Measurements from ENCODE around the gene TEP1. TPM values are rescaled to one million over a fixed set of nuclear protein-coding genes. Genes with fewer than 3 reads are reported as not detected.

Gene TEP1
- total and polyA plus RNA-seq, 2 of the 13 experiments (the other 11 are each of a cell fraction or from before 2014, with no cell fraction given) = 11.0 to 12.8 TPM

- DNase-seq (ENCODE audit: low spot score) (peak; percentile 23), ATAC-seq (no peak), FAIRE-seq (no peak)
- H4K20me1 ChIP-seq (ENCODE audit: insufficient read depth, low read length) = peaks cover 37% of the 10 kb centered on the region
- peaks cover 73% of the 10 kb centered on the region for H3K4me1 ChIP-seq (ENCODE audit: insufficient read depth, low read length)
- ChIA-PET CTCF (ENCODE audit: low intra/inter-chr PET ratio, low total read pairs) (no interaction called here), POLR2A (interaction anchor here (2.0 to 9.8 kb wide), 4 partner anchors 11 to 282 kb away, joined by 5 to 139 read pairs (median 12); partner anchors contain the start of genes APEX1, OSGEP, PARP2 and PIP4P1)
- peak overlapping the region; percentile 71 for H3K4me2 ChIP-seq (ENCODE audit: low read depth, low read length)
- H3K79me2 ChIP-seq (ENCODE audit: insufficient read depth, low read length) = peaks cover 68% of the 10 kb centered on the region
- H3K27me3 ChIP-seq (ENCODE audit: control insufficient read depth in 1 of 2, insufficient read depth in 2 of 2, low read length in 2 of 2) = no peaks in the 10 kb centered on the region; a peak in 1 of 5 replicates
- intact Hi-C loops (cut with micrococcal nuclease; ENCODE audit: unreplicated experiment) = no loop called here
- WGBS (ENCODE audit: low lambda C conversion rate) = 3% methylated on average over 2 of the region's 2 CpGs
- H3K36me3 ChIP-seq (replicated peaks in 1 of 2; ENCODE audit: control insufficient read depth in 1 of 2, insufficient read depth in 2 of 2, low read length in 2 of 2) = peaks cover 3 to 24% of the 10 kb centered on the region in 2 experiments
- H3K27ac ChIP-seq (ENCODE audit: extremely low read length, insufficient read depth, low read length) = peak overlapping the region; percentile 7
- in situ Hi-C loops (cut with HindIII; ENCODE audit: extremely low pct_ligation_motif_present, low pct_unique_long_range_greater_than_20kb) = loop anchor here (25.0 kb wide), 2 partner anchors 131 to 656 kb away; partner anchors contain the start of genes APEX1, METTL17, OSGEP and PIP4P1
- BruUV-seq (replicated peaks) = no TSS peak
- peak overlapping the region; percentile 24 for H3K9ac ChIP-seq (ENCODE audit: insufficient read depth, low read depth, low read length)
- peak overlapping the region; percentile 13 to 57 (median 51) for H3K4me3 ChIP-seq (replicated peaks in 1 of 3; ENCODE audit: insufficient read depth in 1 of 3, low read depth in 2 of 3, low read length in 3 of 3)
- H3K9me3 ChIP-seq (ENCODE audit: low read length) = no peaks in the 10 kb centered on the region
- H2AFZ ChIP-seq (ENCODE audit: low read length) = no peak overlapping the region
- TF ChIP-seq ZNF652 (CRISPR knock-in tag; IDR thresholded peaks at IDR 0.05; ENCODE audit: borderline replicate concordance, low read depth) (0 out of 2 replicates have a peak, but pooled peaks have one; percentile 19), ONECUT2 (CRISPR knock-in tag; IDR thresholded peaks at IDR 0.05) (peak; percentile 53; the same call in 1 of the 2 replicates), MED1 (CRISPR knock-in tag; IDR thresholded peaks at IDR 0.05) (0 out of 2 replicates have a peak, but pooled peaks have one; percentile 15), THRA (CRISPR knock-in tag; IDR thresholded peaks at IDR 0.05; ENCODE audit: borderline replicate concordance) (peak; percentile 29; the same call in 1 of the 2 replicates), NR2F6 (IDR thresholded peaks at IDR 0.05) (peak; percentile 38; the same call in 1 of the 2 replicates), NR2F6 (CRISPR knock-in tag; IDR thresholded peaks at IDR 0.05) (0 out of 2 replicates have a peak, but pooled peaks have one; percentile 30), HNF4A (CRISPR knock-in tag; IDR thresholded peaks at IDR 0.05) (0 out of 2 replicates have a peak, but pooled peaks have one; percentile 10), MNT (IDR thresholded peaks at IDR 0.05) (peak; percentile 43; the same call in 1 of the 2 replicates), FOXA1 (IDR thresholded peaks at IDR 0.05) (no peak), FOXA1 (CRISPR knock-in tag; IDR thresholded peaks at IDR 0.05) (peak; percentile 51; the same call in 1 of the 2 replicates), PBX2 (CRISPR knock-in tag; IDR thresholded peaks at IDR 0.05) (no peak), RARA (CRISPR knock-in tag; IDR thresholded peaks at IDR 0.05) (peak; percentile 39; the same call in 1 of the 2 replicates), HDAC1 (CRISPR knock-in tag; IDR thresholded peaks at IDR 0.05) (0 out of 2 replicates have a peak, but pooled peaks have one; percentile 33), GATAD2A (CRISPR knock-in tag; IDR thresholded peaks at IDR 0.05) (peak; percentile 26; the same call in 1 of the 2 replicates), ARID5B (CRISPR knock-in tag; IDR thresholded peaks at IDR 0.05) (peak; percentile 50; the same call in 1 of the 2 replicates), SOX13 (IDR thresholded peaks at IDR 0.05) (no peak), SOX13 (CRISPR knock-in tag; conservative IDR thresholded peaks at IDR 0.05 in 1 of 2, IDR thresholded peaks at IDR 0.05 in 1 of 2) (0 out of 4 replicates have a peak, but pooled peaks of 1 of the 2 experiments have one; percentile 8)
Measured at GRCh38 chr14:20331053-20331613, 82.2 kb downstream of the TEP1 start.
